CD4-positive, alpha-beta T cell (primary cell): ENCODE measurements around the gene HSF4. TPM values are rescaled to one million over a fixed set of nuclear protein-coding genes. Genes with fewer than 3 reads are reported as not detected.
A peak's percentile ranks its signal among the peaks of the same experiment; 100 is the strongest.

Experiments
- ATAC-seq: fragments of 200-7000 bp; cut with Tn5 transposase; one replicate; pipeline ENCODE4 v1.10.0; 2022; ENCODE audit warnings: mild to moderate bottlenecking; ENCODE audit not compliant: poor library complexity
- CTCF ChIA-PET: fragments of 350-600 bp; sonication (Branson Sonifier 250); formaldehyde crosslinking; loops from one replicate; lab custom pipeline; 2021; ENCODE audit warnings: antibody characterized with exemption, inconsistent platforms; lab: Charles Lee
- POLR2A ChIA-PET: fragments of 350-600 bp; sonication (Branson Sonifier 250); formaldehyde crosslinking; loops from one replicate; lab custom pipeline; 2021; ENCODE audit warnings: antibody characterized with exemption, inconsistent platforms; lab: Charles Lee
- DNase-seq, 14 experiments: peaks; one replicate each; pipeline ENCODE4 v3.0.0-alpha.2; 2013 to 2020; ENCODE audit warnings: mixed read lengths in 2 of 14
- H3K27ac ChIP-seq, 2 donors: one replicate each; pipeline versions ENCODE4 v1.5.1 to v1.7.0; 2013; ENCODE audit warnings: low read length in 2 of 2, low read depth in 1 of 2, mild to moderate bottlenecking in 1 of 2
- H3K27me3 ChIP-seq, 2 experiments: 1 replicate in 1 of 2; 2 replicates in 1 of 2; pipeline versions ENCODE4 v1.6.1 to v1.7.0; 2013; ENCODE audit warnings: low read length in 2 of 2, control low read depth in 1 of 2, mild to moderate bottlenecking in 1 of 2, moderate library complexity in 1 of 2; ENCODE audit not compliant: insufficient read depth in 2 of 2, control insufficient read depth in 1 of 2
- H3K36me3 ChIP-seq: one replicate; pipeline ENCODE4 v1.6.1; 2013; ENCODE audit warnings: low read length, control low read depth; ENCODE audit not compliant: insufficient read depth
- H3K4me1 ChIP-seq: one replicate; pipeline ENCODE4 v1.6.1; 2013; ENCODE audit warnings: low read length, control low read depth; ENCODE audit not compliant: insufficient read depth
- H3K4me3 ChIP-seq: one replicate; pipeline ENCODE4 v1.5.1; 2013; ENCODE audit warnings: mild to moderate bottlenecking, low read length, moderate library complexity
- H3K9me3 ChIP-seq, 2 experiments: 1 replicate in 1 of 2; 2 replicates in 1 of 2; pipeline versions ENCODE4 v1.6.1 to v1.7.0; 2013; ENCODE audit warnings: low read length in 2 of 2, mild to moderate bottlenecking in 2 of 2, control low read depth in 1 of 2, moderate library complexity in 1 of 2; ENCODE audit not compliant: control insufficient read depth in 1 of 2, insufficient read depth in 1 of 2
- H3K27ac Mint-ChIP-seq: one replicate; pipeline ENCODE4 v1.8.0; 2020; ENCODE audit warnings: mixed read lengths
- H3K27me3 Mint-ChIP-seq: one replicate; pipeline ENCODE4 v1.8.0; 2021; ENCODE audit warnings: mixed read lengths
- H3K36me3 Mint-ChIP-seq: one replicate; pipeline ENCODE4 v1.8.0; 2021; ENCODE audit warnings: low read depth, mixed read lengths
- H3K4me1 Mint-ChIP-seq: one replicate; pipeline ENCODE4 v1.8.0; 2021; ENCODE audit warnings: low read depth, mixed read lengths
- H3K4me3 Mint-ChIP-seq: one replicate; pipeline ENCODE4 v1.8.0; 2020; ENCODE audit warnings: mild to moderate bottlenecking, mixed read lengths
- H3K9me3 Mint-ChIP-seq: one replicate; pipeline ENCODE4 v1.8.0; 2020; ENCODE audit warnings: mixed read lengths
- CTCF ChIP-seq: fragments of 200-600 bp; IDR thresholded peaks from one replicate; pipeline ENCODE4 v1.8.0; 2022; ENCODE audit warnings: antibody characterized with exemption, mild to moderate bottlenecking
- intact Hi-C, 2 experiments: fragments of 100-400 bp; cut with DNase I in 1 of 2; cut with micrococcal nuclease in 1 of 2; formaldehyde crosslinking; loops; one replicate each; pipeline versions ENCODE4 v1.15.1 to v1.9.0; 2023 to 2025; cut with DNase I, micrococcal nuclease
- total RNA-seq, 174 experiments: library from RNA in 2 of 174; stranded (reverse) in 2 of 174; gene quantifications; one replicate each; pipeline ENCODE4 v1.2.3 and lab custom pipeline; 2021 to 2026

HSF4 gene
- total RNA-seq, 2 experiments from 2014 or later: 19.7 to 26.1 TPM

- TF ChIP-seq CTCF: no peak
- Mint-ChIP-seq H3K36me3 (peaks cover 61% of the 10 kb centered on the region), H3K9me3 (no peaks in the 10 kb centered on the region), H3K27ac (no peak overlapping the region), H3K27me3 (peaks cover 14% of the 10 kb centered on the region), H3K4me3 (no peak overlapping the region), H3K4me1 (peaks cover 10% of the 10 kb centered on the region)
- H3K27me3 ChIP-seq: no peaks in the 10 kb centered on the region
- intact Hi-C loops: loop anchor here in 1 of 2 experiments (10.0 kb wide), 1 partner anchor 307 kb away; no protein-coding TSS in a partner anchor
- DNase-seq (no peak), ATAC-seq (no peak)
- peaks cover 24% of the 10 kb centered on the region for H3K4me1 ChIP-seq
- peaks cover 0 to 7% of the 10 kb centered on the region in 2 experiments for H3K9me3 ChIP-seq
- H3K36me3 ChIP-seq: peaks cover 51% of the 10 kb centered on the region
- ChIA-PET CTCF (no interaction called here), POLR2A (no interaction called here)
- no peak overlapping the region for H3K27ac ChIP-seq
- no peak overlapping the region for H3K4me3 ChIP-seq
These were observed 17.0 kb upstream of the HSF4 start for GRCh38 chr16:67147437-67148140.

GRCh38 chr16:67148221-67148620, 16.3 kb upstream of the HSF4 start:
- peaks cover 28% of the 10 kb centered on the region for H3K4me1 ChIP-seq
- Mint-ChIP-seq H3K36me3 (peaks cover 55% of the 10 kb centered on the region), H3K27ac (no peak overlapping the region), H3K4me1 (peaks cover 16% of the 10 kb centered on the region), H3K9me3 (no peaks in the 10 kb centered on the region), H3K27me3 (peaks cover 14% of the 10 kb centered on the region), H3K4me3 (peak overlapping the region; percentile 25)
- no peak for TF ChIP-seq CTCF
- H3K27ac ChIP-seq: no peak overlapping the region
- H3K9me3 ChIP-seq: peaks cover 0 to 7% of the 10 kb centered on the region in 2 experiments
- intact Hi-C loops: loop anchor here in 1 of 2 experiments (10.0 kb wide), 1 partner anchor 307 kb away; no protein-coding TSS in a partner anchor
- POLR2A ChIA-PET: no interaction called here
- CTCF ChIA-PET: no interaction called here
- no peak overlapping the region for H3K4me3 ChIP-seq
- no peak for ATAC-seq
- peaks cover 48% of the 10 kb centered on the region for H3K36me3 ChIP-seq
- DNase-seq: no peak
- H3K27me3 ChIP-seq: no peaks in the 10 kb centered on the region

GRCh38 chr16:67148656-67149275, 15.8 kb upstream of the HSF4 start:
- TF ChIP-seq CTCF: no peak
- Histone ChIP-seq H3K4me3 (no peak overlapping the region), H3K27ac (no peak overlapping the region), H3K27me3 (no peaks in the 10 kb centered on the region), H3K36me3 (peaks cover 44% of the 10 kb centered on the region), H3K4me1 (peaks cover 31% of the 10 kb centered on the region), H3K9me3 (peaks cover 0 to 7% of the 10 kb centered on the region in 2 experiments)
- ATAC-seq (no peak), DNase-seq (no peak)
- Mint-ChIP-seq H3K9me3 (no peaks in the 10 kb centered on the region), H3K36me3 (peaks cover 50% of the 10 kb centered on the region), H3K4me3 (peak overlapping the region; percentile 51), H3K27ac (no peak overlapping the region), H3K4me1 (peaks cover 16% of the 10 kb centered on the region), H3K27me3 (peaks cover 14% of the 10 kb centered on the region)
- ChIA-PET POLR2A (interaction anchor here (3.0 kb wide), 1 partner anchor 11 kb away, joined by 29 read pairs; the partner anchor contains the start of genes FBXL8 and TRADD), CTCF (no interaction called here)
- intact Hi-C loops: loop anchor here in 1 of 2 experiments (10.0 kb wide), 1 partner anchor 306 kb away; no protein-coding TSS in a partner anchor
